ENCODE measurements around the gene GATM. TPM values are rescaled to one million over a fixed set of nuclear protein-coding genes. Genes with fewer than 3 reads are reported as not detected.

The GATM gene
- total and polyA plus RNA-seq, 8 donors: 343 to 1,576 (median 1,000) TPM

GRCh38 chr15:45417303-45417950 lies 39.1 kb upstream of the GATM start:
- FAIRE-seq (no peak), ATAC-seq (no peak), DNase-seq (no peak)
- Histone ChIP-seq H3K9me3 (no peaks in the 10 kb centered on the region), H3K27me3 (no peaks in the 10 kb centered on the region), H3K27ac (no peak overlapping the region), H3K4me3 (no peak overlapping the region), H3K36me3 (peaks cover 0 to 78% (median 27%) of the 10 kb centered on the region in 3 donors), H3K4me1 (peaks cover 0 to 3% (median 0%) of the 10 kb centered on the region in 3 donors)
- TF ChIP-seq CTCF (IDR thresholded peaks at IDR 0.05): no peak
- intact Hi-C loops (cut with DNase I): no loop called here
- WGBS, 2 donors: 86 to 88% methylated on average over 7 of the region's 7 CpGs

- Histone ChIP-seq H3K27me3 (no peaks in the 10 kb centered on the region), H3K4me3 (no peak overlapping the region), H3K36me3 (peaks cover 0 to 81% (median 28%) of the 10 kb centered on the region in 3 donors), H3K27ac (no peak overlapping the region), H3K4me1 (peaks cover 0 to 3% (median 0%) of the 10 kb centered on the region in 3 donors), H3K9me3 (no peaks in the 10 kb centered on the region)
- DNase-seq (no peak), FAIRE-seq (no peak), ATAC-seq (peak in 3 of 4 donors; percentile 29 to 62 (median 45))
- 45 to 57% methylated on average over 5 of the region's 5 CpGs for WGBS, 2 donors
- intact Hi-C loops (cut with DNase I): no loop called here
- TF ChIP-seq CTCF (IDR thresholded peaks at IDR 0.05): no peak
Measured at GRCh38 chr15:45414215-45414885, 36.0 kb upstream of the GATM start.

- ATAC-seq (no peak), FAIRE-seq (no peak), DNase-seq (no peak)
- intact Hi-C loops (cut with DNase I): no loop called here
- TF ChIP-seq CTCF (IDR thresholded peaks at IDR 0.05): no peak
- Histone ChIP-seq H3K9me3 (no peaks in the 10 kb centered on the region), H3K27ac (no peak overlapping the region), H3K4me3 (no peak overlapping the region), H3K27me3 (no peaks in the 10 kb centered on the region), H3K36me3 (peaks cover 0 to 54% (median 18%) of the 10 kb centered on the region in 3 donors), H3K4me1 (peaks cover 0 to 14% (median 8%) of the 10 kb centered on the region in 3 donors)
- 89 to 94% methylated on average over 5 of the region's 5 CpGs for WGBS, 2 donors
Measured at GRCh38 chr15:45409596-45409995, 31.3 kb upstream of the GATM start.

- Histone ChIP-seq H3K36me3 (peaks cover 0 to 47% (median 18%) of the 10 kb centered on the region in 3 donors), H3K4me1 (peaks cover 0 to 19% (median 8%) of the 10 kb centered on the region in 3 donors), H3K27ac (no peak overlapping the region), H3K27me3 (no peaks in the 10 kb centered on the region), H3K4me3 (no peak overlapping the region), H3K9me3 (no peaks in the 10 kb centered on the region)
- no peak for TF ChIP-seq CTCF (IDR thresholded peaks at IDR 0.05)
- ATAC-seq (no peak), DNase-seq (no peak), FAIRE-seq (no peak)
- WGBS, 2 donors: 95% methylated on average over 1 of the region's 1 CpG
- intact Hi-C loops (cut with DNase I): no loop called here
Measured at GRCh38 chr15:45407786-45408185, 29.4 kb upstream of the GATM start.
